Trophoblast cell (in vitro differentiated cells and primary cell): ENCODE measurements around the gene ZNF326. TPM values are rescaled to one million over a fixed set of nuclear protein-coding genes. Genes with fewer than 3 reads are reported as not detected.

Experiments
- DNase-seq, 2 donors: peaks; one replicate each; pipeline ENCODE4 v3.0.0-alpha.2; 2016
- H2AFZ ChIP-seq: 2 replicates; pipeline ENCODE4 v1.6.1; 2013; ENCODE audit warnings: low read length, moderate library complexity, mild to moderate bottlenecking; ENCODE audit not compliant: insufficient read depth, poor library complexity
- H2AK5ac ChIP-seq: 2 replicates; pipeline ENCODE4 v1.6.1; 2013; ENCODE audit warnings: mild to moderate bottlenecking, low read length
- H2BK120ac ChIP-seq: 2 replicates; pipeline ENCODE4 v1.6.1; 2013; ENCODE audit warnings: low read length, mild to moderate bottlenecking, moderate library complexity; ENCODE audit not compliant: insufficient read depth, poor library complexity
- H2BK12ac ChIP-seq: 2 replicates; pipeline ENCODE4 v1.6.1; 2013; ENCODE audit warnings: mild to moderate bottlenecking, low read length, moderate library complexity
- H2BK5ac ChIP-seq: 2 replicates; pipeline ENCODE4 v1.6.1; 2013; ENCODE audit warnings: low read length, low read depth, moderate library complexity, mild to moderate bottlenecking; ENCODE audit not compliant: poor library complexity
- H3K14ac ChIP-seq: 2 replicates; pipeline ENCODE4 v1.6.1; 2013; ENCODE audit warnings: mild to moderate bottlenecking, low read length
- H3K18ac ChIP-seq: 2 replicates; pipeline ENCODE4 v1.6.1; 2013; ENCODE audit warnings: mild to moderate bottlenecking, low read length
- H3K23ac ChIP-seq: 2 replicates; pipeline ENCODE4 v1.6.1; 2013; ENCODE audit warnings: low read length
- H3K27ac ChIP-seq: 2 replicates; pipeline ENCODE4 v1.5.1; 2013; ENCODE audit warnings: low read depth, mild to moderate bottlenecking, inconsistent platforms, low read length, moderate library complexity
- H3K27me3 ChIP-seq: 2 replicates; pipeline ENCODE4 v1.6.1; 2013; ENCODE audit warnings: inconsistent platforms, mild to moderate bottlenecking, low read length, moderate library complexity; ENCODE audit not compliant: insufficient read depth
- H3K36me3 ChIP-seq, 2 experiments: 1 replicate in 1 of 2; 2 replicates in 1 of 2; pipeline ENCODE4 v1.6.1; 2013; ENCODE audit warnings: low read length in 2 of 2, mild to moderate bottlenecking in 2 of 2, moderate library complexity in 1 of 2; ENCODE audit not compliant: insufficient read depth in 2 of 2, control insufficient read depth in 1 of 2
- H3K4ac ChIP-seq: 2 replicates; pipeline ENCODE4 v1.6.1; 2013; ENCODE audit warnings: low read depth, mild to moderate bottlenecking, low read length, moderate library complexity
- H3K4me1 ChIP-seq, 2 experiments: 1 replicate in 1 of 2; 2 replicates in 1 of 2; pipeline ENCODE4 v1.6.1; 2013; ENCODE audit warnings: low read length in 2 of 2, mild to moderate bottlenecking in 2 of 2, moderate library complexity in 1 of 2; ENCODE audit not compliant: insufficient read depth in 2 of 2, control insufficient read depth in 1 of 2
- H3K4me2 ChIP-seq: 2 replicates; pipeline ENCODE4 v1.6.1; 2013; ENCODE audit warnings: inconsistent platforms, mild to moderate bottlenecking, low read length, moderate library complexity
- H3K4me3 ChIP-seq: 2 replicates; pipeline ENCODE4 v1.5.1; 2013; ENCODE audit warnings: mild to moderate bottlenecking, low read depth, low read length, inconsistent platforms
- H3K79me1 ChIP-seq: one replicate; pipeline ENCODE4 v1.6.1; 2013; ENCODE audit warnings: low read length
- H3K79me2 ChIP-seq: 2 replicates; pipeline ENCODE4 v1.6.1; 2013; ENCODE audit warnings: low read length, mild to moderate bottlenecking; ENCODE audit not compliant: control insufficient read depth, insufficient read depth, poor library complexity
- H3K9ac ChIP-seq: 2 replicates; pipeline ENCODE4 v1.6.1; 2013; ENCODE audit warnings: mild to moderate bottlenecking, low read length
- H3K9me3 ChIP-seq: 2 replicates; pipeline ENCODE4 v1.6.1; 2013; ENCODE audit warnings: low read depth, mild to moderate bottlenecking, control low read depth, inconsistent platforms, low read length; ENCODE audit not compliant: insufficient read depth
- H4K12ac ChIP-seq: 2 replicates; pipeline ENCODE4 v1.6.1; 2013; ENCODE audit warnings: low read depth, mild to moderate bottlenecking, low read length, moderate library complexity
- H4K8ac ChIP-seq: 2 replicates; pipeline ENCODE4 v1.6.1; 2013; ENCODE audit warnings: low read depth, mild to moderate bottlenecking, low read length, moderate library complexity
- H4K91ac ChIP-seq: one replicate; pipeline ENCODE4 v1.6.1; 2013; ENCODE audit warnings: low read depth, mild to moderate bottlenecking, low read length, moderate library complexity
- WGBS: extraction: QIAGEN DNeasy Blood & Tissue Kit; methylation state at CpG from one replicate; pipeline ENCODE4 v1.1.7; 2013; ENCODE audit warnings: missing lambda C conversion rate; ENCODE audit not compliant: insufficient read length, insufficient coverage; ENCODE audit errors: extremely low coverage; 5-methylcytosine and 5-hydroxymethylcytosine counted together
- polyA plus RNA-seq: library from polyadenylated mRNA; stranded (reverse); fragments of 200-250 nt; gene quantifications from 2 replicates; pipeline ENCODE4 v1.2.3, GENCODE V29; 2013

The ZNF326 gene
- polyA plus RNA-seq = 26.8 and 27.1 TPM in 2 replicates

GRCh38 chr1:89994805-89995597 is at the start of gene ZNF326:
Gene ZNF326, plus strand, starts transcription at chr1:89995110. Its CDS starts 148 bp downstream, at chr1:89995258.
- peak within 1 kb of the TSS; percentile 97 for H3K4ac ChIP-seq
- H3K4me1 ChIP-seq = peaks cover 5 to 6% of the 10 kb centered on the region in 2 experiments
- H4K91ac ChIP-seq = peak within 1 kb of the TSS; percentile 96
- H2BK5ac ChIP-seq = peak within 1 kb of the TSS; percentile 91
- H3K23ac ChIP-seq = no peak within 1 kb of the TSS
- H3K4me2 ChIP-seq = peak within 1 kb of the TSS; percentile 56
- H3K36me3 ChIP-seq = no peaks in the 10 kb centered on the region
- peak within 1 kb of the TSS; percentile 92 for H3K27ac ChIP-seq
- peak within 1 kb of the TSS; percentile 41 for H2BK12ac ChIP-seq
- no peak within 1 kb of the TSS for H2AK5ac ChIP-seq
- H2AFZ ChIP-seq = peak within 1 kb of the TSS; percentile 81
- WGBS = no CpG with 5 or more reads among the region's 88 CpGs
- H4K12ac ChIP-seq = peak within 1 kb of the TSS; percentile 86
- peak within 1 kb of the TSS; percentile 91 for H2BK120ac ChIP-seq
- H3K9ac ChIP-seq = peak within 1 kb of the TSS; percentile 92
- no peaks in the 10 kb centered on the region for H3K9me3 ChIP-seq
- peaks cover 9% of the 10 kb centered on the region for H3K79me2 ChIP-seq
- DNase-seq = peak; percentile 96 to 98
- H3K27me3 ChIP-seq = no peaks in the 10 kb centered on the region
- H3K14ac ChIP-seq = peak within 1 kb of the TSS; percentile 97
- H3K4me3 ChIP-seq = peak within 1 kb of the TSS; percentile 94
- H3K79me1 ChIP-seq = peaks cover 6% of the 10 kb centered on the region
- H3K18ac ChIP-seq = peak within 1 kb of the TSS; percentile 73
- H4K8ac ChIP-seq = peak within 1 kb of the TSS; percentile 91

GRCh38 chr1:89945852-89946476 is 48.9 kb upstream of the ZNF326 start:
- Histone ChIP-seq H3K9me3 (no peaks in the 10 kb centered on the region), H3K27ac (no peak overlapping the region), H3K14ac (no peak overlapping the region), H3K23ac (no peak overlapping the region), H2AK5ac (no peak overlapping the region), H3K4me1 (peaks cover 14 to 19% of the 10 kb centered on the region in 2 experiments), H2AFZ (no peak overlapping the region), H3K4me3 (no peak overlapping the region), H3K79me1 (peaks cover 14% of the 10 kb centered on the region), H2BK120ac (no peak overlapping the region), H3K27me3 (no peaks in the 10 kb centered on the region), H3K9ac (no peak overlapping the region), H4K8ac (no peak overlapping the region), H3K79me2 (no peaks in the 10 kb centered on the region), H3K18ac (no peak overlapping the region), H3K4me2 (no peak overlapping the region), H4K91ac (peak overlapping the region; percentile 7), H3K4ac (no peak overlapping the region), H2BK12ac (peak overlapping the region; percentile 19), H3K36me3 (no peaks in the 10 kb centered on the region), H2BK5ac (no peak overlapping the region), H4K12ac (no peak overlapping the region)
- WGBS = no CpG with 5 or more reads among the region's 5 CpGs
- peak; percentile 72 to 81 for DNase-seq

- WGBS = no CpG with 5 or more reads among the region's 1 CpG
These were observed 48.4 kb upstream of the ZNF326 start for GRCh38 chr1:89946532-89946931.

GRCh38 chr1:89948722-89949345 is 46.1 kb upstream of the ZNF326 start:
- H4K91ac ChIP-seq = peak overlapping the region; percentile 66
- H3K27me3 ChIP-seq = no peaks in the 10 kb centered on the region
- peaks cover 17% of the 10 kb centered on the region for H3K79me1 ChIP-seq
- H2AFZ ChIP-seq = no peak overlapping the region
- H3K4me3 ChIP-seq = no peak overlapping the region
- H3K79me2 ChIP-seq = peaks cover 2% of the 10 kb centered on the region
- H3K4me1 ChIP-seq = peaks cover 11 to 14% of the 10 kb centered on the region in 2 experiments
- no CpG with 5 or more reads among the region's 6 CpGs for WGBS
- no peak overlapping the region for H4K12ac ChIP-seq
- DNase-seq = no peak
- no peak overlapping the region for H3K4me2 ChIP-seq
- no peak overlapping the region for H4K8ac ChIP-seq
- H3K9ac ChIP-seq = no peak overlapping the region
- H2BK12ac ChIP-seq = peak overlapping the region; percentile 70
- no peak overlapping the region for H3K14ac ChIP-seq
- no peak overlapping the region for H2BK120ac ChIP-seq
- no peak overlapping the region for H3K23ac ChIP-seq
- H3K4ac ChIP-seq = no peak overlapping the region
- H3K18ac ChIP-seq = no peak overlapping the region
- H3K36me3 ChIP-seq = no peaks in the 10 kb centered on the region
- no peaks in the 10 kb centered on the region for H3K9me3 ChIP-seq
- no peak overlapping the region for H2AK5ac ChIP-seq
- H2BK5ac ChIP-seq = no peak overlapping the region
- no peak overlapping the region for H3K27ac ChIP-seq

More at GRCh38 chr1:89946532-89946931, 48.4 kb upstream of the ZNF326 start:
- Histone ChIP-seq H3K23ac (no peak overlapping the region), H3K4me3 (no peak overlapping the region), H3K9me3 (no peaks in the 10 kb centered on the region), H3K4me2 (no peak overlapping the region), H2AK5ac (no peak overlapping the region), H3K36me3 (no peaks in the 10 kb centered on the region), H3K9ac (no peak overlapping the region), H4K91ac (peak overlapping the region; percentile 11), H3K79me1 (peaks cover 14% of the 10 kb centered on the region), H3K4me1 (peaks cover 14 to 19% of the 10 kb centered on the region in 2 experiments), H3K18ac (no peak overlapping the region), H4K8ac (no peak overlapping the region), H2AFZ (no peak overlapping the region), H3K27ac (no peak overlapping the region), H4K12ac (no peak overlapping the region), H2BK12ac (no peak overlapping the region), H2BK5ac (no peak overlapping the region), H3K79me2 (no peaks in the 10 kb centered on the region), H3K4ac (no peak overlapping the region), H3K14ac (no peak overlapping the region), H2BK120ac (no peak overlapping the region), H3K27me3 (no peaks in the 10 kb centered on the region)
- no peak for DNase-seq
